Skeletal muscle cell (primary cell): ENCODE measurements around the gene MPP3.
"Not testable (repeated sequence)": the region's sequence is repeated elsewhere in the genome, so short reads cannot be mapped to it uniquely, and the experiment has no call there.

Source experiments
- DNase-seq: peaks from one replicate; pipeline ENCODE4 v3.0.0-alpha.2; 2010; ENCODE audit warnings: low read depth
- H3K4me3 ChIP-seq: 2 replicates; pipeline ENCODE4 v1.5.1; 2011; ENCODE audit warnings: low read depth, mild to moderate bottlenecking, control low read depth, low read length, moderate library complexity

MPP3 gene, protein sequence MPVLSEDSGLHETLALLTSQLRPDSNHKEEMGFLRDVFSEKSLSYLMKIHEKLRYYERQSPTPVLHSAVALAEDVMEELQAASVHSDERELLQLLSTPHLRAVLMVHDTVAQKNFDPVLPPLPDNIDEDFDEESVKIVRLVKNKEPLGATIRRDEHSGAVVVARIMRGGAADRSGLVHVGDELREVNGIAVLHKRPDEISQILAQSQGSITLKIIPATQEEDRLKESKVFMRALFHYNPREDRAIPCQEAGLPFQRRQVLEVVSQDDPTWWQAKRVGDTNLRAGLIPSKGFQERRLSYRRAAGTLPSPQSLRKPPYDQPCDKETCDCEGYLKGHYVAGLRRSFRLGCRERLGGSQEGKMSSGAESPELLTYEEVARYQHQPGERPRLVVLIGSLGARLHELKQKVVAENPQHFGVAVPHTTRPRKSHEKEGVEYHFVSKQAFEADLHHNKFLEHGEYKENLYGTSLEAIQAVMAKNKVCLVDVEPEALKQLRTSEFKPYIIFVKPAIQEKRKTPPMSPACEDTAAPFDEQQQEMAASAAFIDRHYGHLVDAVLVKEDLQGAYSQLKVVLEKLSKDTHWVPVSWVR

GRCh38 chr17:43832976-43833829, at the start of gene MPP3:
MPP3 (minus strand) TSS chr17:43833146; CDS start chr17:43831906, 1,240 bp downstream.
- peak within 1 kb of the TSS; percentile 63 for H3K4me3 ChIP-seq

DNA sequence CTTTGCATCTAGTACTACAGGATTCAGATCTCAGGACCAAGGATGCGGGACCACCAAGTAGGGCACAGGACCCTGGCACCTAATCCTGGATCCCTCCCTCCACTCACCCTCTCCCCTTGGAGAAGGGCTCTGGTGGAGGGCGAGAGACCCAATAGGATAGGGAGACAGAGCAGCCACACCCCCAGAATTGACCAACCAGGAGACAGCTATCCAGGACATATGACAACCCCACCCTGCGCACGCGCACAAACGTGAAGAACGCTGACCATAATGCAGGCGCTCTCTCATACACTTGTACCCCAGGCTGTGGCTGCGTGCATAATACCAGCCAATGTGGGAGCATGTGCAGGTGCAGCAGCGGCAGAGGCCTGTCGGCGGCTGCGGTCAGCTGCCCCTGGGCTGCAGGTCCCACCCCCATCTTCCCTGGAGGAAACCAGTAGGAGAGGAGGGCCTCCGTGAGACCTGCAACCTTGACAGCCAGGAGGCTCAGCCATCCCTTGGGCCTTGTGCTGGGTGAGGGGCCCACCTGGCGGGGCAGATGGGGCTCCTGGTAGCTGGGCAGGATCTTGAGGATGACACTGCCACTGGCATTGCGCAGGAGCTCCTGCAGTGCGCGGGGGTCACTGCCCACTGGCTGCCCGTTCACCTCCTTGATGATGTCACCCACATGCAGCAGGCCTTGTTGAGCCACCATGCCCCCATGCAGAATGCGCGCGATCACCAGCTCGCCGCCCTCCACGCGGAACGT, 49.0 kb upstream of the MPP3 start:
- no peak overlapping the region for H3K4me3 ChIP-seq
- no peak for DNase-seq

More at GRCh38 chr17:43832976-43833829, at the start of gene MPP3:
- DNase-seq: peak; percentile 16

GRCh38 chr17:43881181-43881580, 48.2 kb upstream of the MPP3 start:
- H3K4me3 ChIP-seq: no peak overlapping the region
- DNase-seq: no peak

- DNase-seq: no peak
- no peak overlapping the region for H3K4me3 ChIP-seq
Observed at GRCh38 chr17:43880420-43880991, 47.6 kb upstream of the MPP3 start.

DNA sequence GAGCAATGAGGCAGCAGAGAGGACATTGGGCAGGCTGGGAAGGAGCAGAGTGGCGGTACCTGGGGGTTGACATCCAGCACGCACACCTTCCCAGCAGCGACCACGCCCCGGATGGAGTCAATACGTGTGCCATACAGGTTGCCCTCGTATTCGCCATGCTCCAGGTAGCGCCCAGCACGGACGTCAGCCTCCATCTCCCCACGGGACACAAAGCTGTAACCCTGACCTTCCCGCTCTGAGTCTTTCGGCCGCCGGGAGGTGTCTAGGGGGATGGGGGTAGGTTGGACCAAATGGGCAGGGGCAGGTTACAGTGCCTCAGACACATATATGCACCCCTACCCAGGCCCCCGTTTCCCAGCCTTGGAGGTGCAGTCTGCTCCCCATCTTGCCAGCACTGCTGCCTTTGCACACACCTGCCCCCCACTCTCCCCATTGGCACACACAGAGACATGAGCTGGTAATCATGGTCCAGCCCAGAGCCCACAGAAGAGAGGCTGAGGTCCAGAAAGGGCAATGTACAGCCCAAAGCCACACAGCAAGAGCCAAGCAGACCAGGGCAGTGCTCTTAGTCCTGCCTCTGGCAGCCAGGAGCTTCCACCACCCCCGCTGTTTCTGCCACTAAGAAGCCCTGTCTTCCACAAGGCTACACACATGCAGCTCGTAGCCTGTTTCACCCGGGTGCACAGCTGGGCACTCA, 46.9 kb upstream of the MPP3 start:
- no peak overlapping the region for H3K4me3 ChIP-seq
- peak; percentile 13 for DNase-seq

DNA sequence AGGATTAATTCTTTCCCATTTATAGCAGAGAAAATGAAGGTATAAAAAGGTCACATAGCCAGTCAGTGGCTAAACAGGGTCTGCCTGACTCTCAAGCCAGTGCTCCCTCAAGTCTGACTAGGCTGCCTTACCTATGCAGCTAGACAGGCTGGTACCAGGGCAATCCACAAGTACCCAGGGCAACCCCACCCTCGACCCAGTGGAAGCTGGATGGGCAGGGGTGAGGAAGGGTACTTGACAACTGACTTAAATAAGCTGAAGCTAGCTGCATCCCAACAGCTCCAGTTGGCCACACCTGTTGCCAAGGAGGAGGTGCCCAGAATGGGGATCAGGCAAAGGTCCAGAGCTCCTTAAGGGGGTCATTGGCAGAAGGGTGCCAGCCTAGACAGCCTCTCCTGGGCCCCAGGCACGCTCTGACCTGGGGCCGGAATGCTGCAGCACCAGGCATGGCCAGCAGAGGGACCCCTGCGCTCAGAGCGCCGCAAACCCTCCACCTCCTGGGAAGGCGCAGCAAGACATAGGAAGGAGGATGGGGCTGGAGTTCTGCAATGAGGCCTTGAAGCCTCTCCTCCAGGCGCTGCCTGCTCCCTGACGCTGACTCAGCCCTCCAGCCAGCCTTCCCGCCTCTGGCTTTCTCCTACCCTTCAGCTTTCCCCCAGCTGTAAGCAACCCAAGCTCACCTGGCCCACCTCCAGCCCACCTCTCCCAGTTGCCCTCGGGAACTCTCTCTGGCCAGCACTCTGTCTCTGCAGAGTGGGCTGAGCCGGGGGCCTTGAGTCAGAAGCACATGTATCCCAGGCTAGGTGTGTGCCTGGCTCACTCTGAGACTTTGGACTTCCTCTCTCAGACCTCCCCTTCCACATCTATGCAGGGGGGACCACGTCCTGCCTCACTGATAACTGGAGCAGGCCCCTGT, 45.6 kb upstream of the MPP3 start:
- no peak overlapping the region for H3K4me3 ChIP-seq

DNA sequence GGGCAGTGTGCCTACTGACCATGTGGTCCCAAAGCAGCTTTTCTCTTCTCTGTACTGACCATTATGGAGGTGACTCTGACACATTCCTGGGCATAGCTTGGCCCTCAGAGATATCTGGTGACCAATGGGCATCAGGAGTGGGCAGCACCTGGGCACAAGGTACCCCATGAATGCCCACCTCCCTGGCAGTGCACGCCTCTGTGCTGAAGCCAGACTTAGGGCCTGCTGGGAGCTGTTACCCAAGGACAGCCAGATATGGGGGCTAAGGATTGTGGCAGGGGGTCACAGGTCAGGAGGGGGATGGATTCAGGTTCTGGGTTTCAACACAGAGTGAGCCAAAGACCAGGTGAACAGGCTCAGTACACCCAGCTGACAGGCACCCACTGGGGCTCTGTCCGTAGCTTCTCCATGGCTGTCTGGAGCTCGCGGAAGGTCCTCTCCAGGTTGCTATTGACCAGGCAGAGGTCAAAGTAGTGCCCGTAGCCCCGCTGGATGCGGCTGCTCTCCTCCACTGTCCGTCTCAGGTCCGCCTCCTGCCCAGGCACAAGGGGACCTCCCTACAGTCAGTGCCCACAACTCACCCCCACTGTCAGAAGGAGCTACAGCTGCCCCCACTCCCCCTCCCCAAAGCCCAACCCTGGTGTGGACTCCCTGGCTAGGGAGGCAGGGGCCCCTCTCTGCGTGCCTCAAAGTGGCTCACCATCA, 44.7 kb upstream of the MPP3 start:
- H3K4me3 ChIP-seq: no peak overlapping the region
- DNase-seq: no peak

More for the DNA sequence above, 45.6 kb upstream of the MPP3 start:
- DNase-seq: peak; percentile 75

DNA sequence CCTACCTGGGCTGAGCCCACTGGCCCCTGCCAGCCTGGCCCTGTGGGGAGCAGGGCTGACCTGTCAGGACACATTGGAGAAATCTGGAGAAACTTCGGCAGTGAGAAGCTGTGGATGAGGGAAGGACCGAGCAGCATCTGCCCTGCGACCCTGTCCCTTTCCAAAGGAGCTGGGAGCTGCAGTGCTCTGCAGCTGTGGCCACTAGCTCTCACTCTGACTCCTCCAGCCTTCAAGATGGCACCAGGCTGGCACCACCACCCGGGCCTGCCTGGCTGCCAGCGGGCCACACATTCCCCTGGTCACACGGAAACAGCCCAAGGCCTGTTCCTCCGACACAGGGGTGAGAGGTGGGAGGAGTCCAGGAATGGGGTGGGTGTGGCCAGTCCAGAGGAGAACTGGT, 44.1 kb upstream of the MPP3 start:
- no peak overlapping the region for H3K4me3 ChIP-seq
- no peak for DNase-seq

GRCh38 chr17:43875476-43876147, 42.7 kb upstream of the MPP3 start:
- DNase-seq: no peak
- H3K4me3 ChIP-seq: no peak overlapping the region

GRCh38 chr17:43874293-43874692, 41.3 kb upstream of the MPP3 start:
- DNase-seq: no peak
- H3K4me3 ChIP-seq: no peak overlapping the region

DNA sequence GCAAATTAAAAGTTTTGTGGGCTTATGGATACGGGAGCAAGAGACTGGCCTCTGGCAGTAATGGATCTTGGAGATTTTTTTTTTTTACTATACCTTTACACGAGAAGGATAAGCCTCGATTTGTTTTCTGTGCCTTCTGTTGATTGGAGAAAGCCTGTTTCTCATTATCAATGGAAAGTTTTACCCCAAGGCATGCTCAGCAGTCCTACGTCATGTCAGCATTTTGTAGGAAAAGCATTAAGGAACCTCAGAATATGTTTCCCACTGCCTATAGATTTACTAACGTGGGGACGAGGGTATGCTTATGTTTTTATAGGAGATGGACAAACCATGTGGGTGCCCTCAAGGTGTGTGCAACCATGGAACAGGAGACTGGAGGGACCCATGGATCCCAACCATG, 40.9 kb upstream of the MPP3 start:
- no peak overlapping the region for H3K4me3 ChIP-seq
- DNase-seq: no peak

- no peak for DNase-seq
- H3K4me3 ChIP-seq: no peak overlapping the region
Observed at GRCh38 chr17:43873091-43873490, 40.1 kb upstream of the MPP3 start.

DNA sequence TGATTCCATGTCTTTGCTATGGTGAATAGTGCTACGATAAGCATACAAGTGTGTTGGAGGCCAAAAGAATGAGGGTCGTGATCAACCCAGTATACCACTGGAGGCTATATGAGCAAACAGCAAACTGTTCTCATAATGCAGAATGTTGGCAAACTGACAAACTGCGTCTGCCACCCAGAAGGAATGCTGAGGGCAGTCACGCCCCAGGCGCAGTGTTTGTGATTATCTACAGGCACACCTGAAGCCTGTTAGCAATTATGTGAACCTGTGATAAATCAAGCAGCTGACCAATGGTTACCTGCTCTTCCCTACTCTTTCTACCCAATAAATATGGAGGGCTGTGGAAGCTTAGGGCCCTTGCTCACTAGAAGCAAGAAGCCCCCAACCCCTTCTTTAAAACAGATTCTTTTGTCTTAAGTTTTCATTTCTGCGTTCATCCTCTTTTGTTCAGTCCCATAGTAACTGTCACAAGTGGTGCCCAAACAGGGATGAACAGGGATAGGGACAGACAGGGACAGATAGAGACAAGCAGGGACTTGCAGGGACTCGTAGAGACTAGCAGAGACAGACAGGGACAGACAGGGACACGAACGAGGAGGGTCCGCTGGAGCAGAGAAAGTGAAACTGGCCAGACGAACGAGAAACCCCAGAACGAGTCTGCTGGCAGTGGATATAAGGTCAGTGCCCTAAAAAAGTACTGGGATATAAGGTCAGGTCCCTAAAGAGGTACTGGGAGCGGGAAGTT, 39.2 kb upstream of the MPP3 start:
- no peak overlapping the region for H3K4me3 ChIP-seq
- no peak for DNase-seq

DNA sequence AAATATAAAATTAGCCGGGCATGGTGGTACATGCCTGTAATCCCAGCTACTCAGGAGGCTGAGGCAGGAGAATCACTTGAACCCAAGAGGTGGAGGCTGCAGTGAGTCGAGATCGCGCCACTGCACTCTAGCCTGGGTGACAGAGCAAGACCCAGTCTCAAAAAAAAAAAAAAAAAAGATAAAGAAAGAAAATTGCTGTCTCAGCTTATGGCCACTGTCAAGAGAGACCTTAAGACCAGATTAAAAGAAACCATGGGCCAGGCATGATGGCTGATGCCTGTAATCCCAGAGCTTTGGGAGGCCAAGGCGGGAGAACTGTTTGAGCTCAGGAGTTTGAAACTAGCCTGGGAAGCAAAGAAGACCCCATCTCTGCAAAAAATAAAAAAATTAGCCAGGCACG, 36.1 kb upstream of the MPP3 start:
- H3K4me3 ChIP-seq, DNase-seq: not testable (repeated sequence)

- H3K4me3 ChIP-seq: no peak overlapping the region
- no peak for DNase-seq
Observed at GRCh38 chr17:43868226-43868994, 35.5 kb upstream of the MPP3 start.
